Measurements from ENCODE around the gene PRELID3B.

PRELID3B gene

DNA sequence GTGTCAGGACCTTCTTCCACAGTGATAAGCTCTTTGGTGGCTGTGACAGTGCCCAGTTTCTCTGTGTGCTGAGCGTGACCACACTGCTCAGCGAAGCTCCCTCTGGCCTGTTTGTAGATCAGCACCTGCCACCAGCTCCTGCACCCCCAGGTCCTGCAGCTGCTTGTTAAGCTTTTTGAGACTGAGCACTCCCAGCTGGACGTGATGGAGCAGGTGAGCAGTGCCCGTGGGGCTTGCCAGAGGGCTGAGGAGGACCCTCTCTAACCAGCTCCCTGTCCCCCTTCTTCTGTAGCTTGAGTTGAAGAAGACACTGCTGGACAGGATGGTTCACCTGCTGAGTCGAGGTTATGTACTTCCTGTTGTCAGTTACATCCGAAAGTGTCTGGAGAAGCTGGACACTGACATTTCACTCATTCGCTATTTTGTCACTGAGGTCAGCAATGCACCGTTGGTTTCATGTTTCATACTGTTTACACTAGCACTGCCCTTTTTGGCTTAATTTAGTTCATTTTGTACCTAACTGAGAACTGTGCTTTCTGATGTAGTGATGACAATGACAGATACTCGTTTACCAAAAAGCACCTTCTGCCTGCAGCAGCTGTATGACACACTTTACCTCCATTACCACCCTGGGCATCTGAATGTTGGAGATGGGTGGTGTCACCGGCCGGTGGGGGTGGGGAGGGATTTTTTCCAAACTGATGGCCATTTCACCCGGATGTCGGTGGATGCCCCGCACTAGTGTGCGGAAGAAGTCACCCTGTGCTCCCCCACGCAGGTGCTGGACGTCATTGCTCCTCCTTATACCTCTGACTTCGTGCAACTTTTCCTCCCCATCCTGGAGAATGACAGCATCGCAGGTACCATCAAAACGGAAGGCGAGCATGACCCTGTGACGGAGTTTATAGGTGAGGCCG, 49.0 kb downstream of the PRELID3B start:
- no peak for DNase-seq

GRCh38 chr20:58992911-58993310, 49.7 kb downstream of the PRELID3B start:
- no peak for DNase-seq

DNA sequence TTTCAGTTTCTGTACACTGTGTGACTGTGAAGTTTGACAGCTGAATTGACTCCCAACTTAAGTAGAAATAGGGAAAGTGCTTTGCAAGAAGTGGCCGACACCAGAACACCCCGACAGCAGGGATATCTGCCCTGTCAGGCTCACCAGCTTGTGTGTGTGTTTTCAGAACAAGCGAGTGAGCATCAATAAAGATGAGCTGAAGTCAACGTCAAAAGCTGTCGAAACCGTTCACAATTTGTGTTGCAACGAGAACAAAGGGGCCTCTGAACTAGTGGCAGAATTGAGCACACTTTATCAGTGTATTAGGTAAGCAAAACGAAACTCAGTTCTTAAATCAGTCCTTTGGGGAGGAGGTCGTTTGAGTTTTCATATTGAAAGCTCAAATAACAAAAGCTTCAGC, 50.9 kb downstream of the PRELID3B start:
- DNase-seq: no peak

- no peak for DNase-seq
Observed at GRCh38 chr20:58990651-58991445, 51.7 kb downstream of the PRELID3B start.

GRCh38 chr20:58989196-58989595, 53.4 kb downstream of the PRELID3B start:
- no peak for DNase-seq

- no peak for DNase-seq
Observed at GRCh38 chr20:58988565-58988882, 54.1 kb downstream of the PRELID3B start.

- DNase-seq: no peak
Observed at GRCh38 chr20:58987790-58988564, 54.6 kb downstream of the PRELID3B start.

GRCh38 chr20:58986968-58987517, 55.5 kb downstream of the PRELID3B start:
- DNase-seq: no peak

DNA sequence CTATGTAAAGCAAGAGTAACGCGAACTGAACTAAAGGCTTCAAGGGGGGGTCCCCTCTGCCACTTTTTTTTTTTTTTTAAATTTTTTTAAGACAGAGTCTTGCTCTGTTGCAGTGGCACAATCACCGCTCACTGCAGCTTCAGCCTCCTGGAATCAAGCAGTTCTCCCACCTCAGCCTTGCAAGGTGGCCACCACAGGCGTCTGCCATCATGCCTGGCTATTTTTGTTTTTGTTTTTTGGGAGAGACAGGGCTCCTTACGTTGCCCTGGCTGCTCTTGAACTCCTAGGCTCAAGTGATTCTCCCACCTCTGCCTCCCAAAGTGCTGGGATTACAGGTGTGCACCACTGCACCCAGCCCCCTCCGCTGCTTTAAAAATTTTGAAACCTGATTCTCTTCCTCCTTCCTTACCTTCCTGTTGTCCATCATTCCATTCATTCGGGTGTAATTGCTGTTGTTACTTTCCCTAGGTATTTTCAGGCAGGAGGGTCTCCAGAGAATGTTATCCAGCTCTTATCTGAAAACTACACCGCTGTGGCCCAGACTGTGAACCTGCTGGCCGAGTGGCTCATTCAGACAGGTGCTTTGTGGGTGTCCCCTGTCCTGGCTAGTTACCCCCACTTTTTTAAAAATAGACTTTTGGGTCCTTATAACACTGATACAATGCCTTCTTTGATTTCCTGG, 56.2 kb downstream of the PRELID3B start:
- no peak for DNase-seq

- no peak for DNase-seq
Observed at GRCh38 chr20:58985656-58986055, 56.9 kb downstream of the PRELID3B start.

DNA sequence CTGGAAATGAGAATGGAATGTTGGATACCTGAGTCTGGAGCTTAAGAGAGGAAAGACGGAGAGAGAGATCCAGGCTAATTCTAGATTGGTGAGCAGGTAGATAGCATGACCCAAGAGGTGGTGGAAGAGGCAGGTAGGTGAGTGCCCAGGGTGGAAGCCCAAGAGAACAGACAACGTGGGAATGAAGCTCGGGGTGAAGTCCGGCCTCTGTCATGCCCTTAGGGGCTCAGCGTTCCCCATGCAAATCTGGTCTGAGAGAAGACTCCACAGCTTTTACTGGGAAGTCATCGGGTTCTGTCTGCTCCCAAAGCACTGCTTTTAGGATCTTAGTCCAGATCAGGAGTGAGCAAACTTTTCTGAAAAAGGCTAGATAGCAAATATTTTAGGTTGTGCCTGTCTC, 57.9 kb downstream of the PRELID3B start:
- DNase-seq: no peak
